H1 (cell line): Measurements from ENCODE around the gene ZBTB44. TPM values are rescaled to one million over a fixed set of nuclear protein-coding genes. Genes with fewer than 3 reads are reported as not detected.

ENCODE experiments used
- CTCF ChIA-PET: fragments of 300-600 bp; sonication (Branson Sonifier 250); formaldehyde crosslinking; loops from one replicate; lab custom pipeline; 2021; ENCODE audit not compliant: partially characterized antibody; lab: Charles Lee
- POLR2A ChIA-PET: fragments of 300-600 bp; sonication (Branson Sonifier 250); formaldehyde crosslinking; loops from one replicate; lab custom pipeline; 2021; ENCODE audit warnings: inconsistent platforms; ENCODE audit not compliant: partially characterized antibody; lab: Charles Lee
- DNase-seq, 2 experiments: peaks; one replicate each; pipeline versions ENCODE4 v3.0.0 to v3.0.0-alpha.2; 2010 to 2022; ENCODE audit warnings: low spot score in 2 of 2, low read depth in 1 of 2, mixed read lengths in 1 of 2
- FAIRE-seq: peaks from 2 replicates; lab custom pipeline; 2011; peaks lifted over from hg19 to GRCh38; lab: Jason Lieb, UNC
- H2AFZ ChIP-seq: 2 replicates; pipeline ENCODE4 v1.8.1; 2012; ENCODE audit warnings: low read length, inconsistent platforms
- H2AK5ac ChIP-seq: 2 replicates; pipeline ENCODE4 v1.6.1; 2013; ENCODE audit warnings: low read depth, low read length
- H2BK120ac ChIP-seq: replicated peaks from 2 replicates; pipeline ENCODE3; 2013; ENCODE audit warnings: low read depth, low read length, inconsistent platforms
- H2BK12ac ChIP-seq: 2 replicates; pipeline ENCODE4 v1.6.1; 2013; ENCODE audit warnings: low read depth, low read length
- H2BK15ac ChIP-seq: 2 replicates; pipeline ENCODE4 v1.6.1; 2013; ENCODE audit warnings: low read length
- H2BK20ac ChIP-seq: 2 replicates; pipeline ENCODE4 v1.6.1; 2013; ENCODE audit warnings: low read length
- H2BK5ac ChIP-seq: 2 replicates; pipeline ENCODE4 v1.6.1; 2013; ENCODE audit warnings: low read depth, low read length
- H3K14ac ChIP-seq: 2 replicates; pipeline ENCODE4 v1.6.1; 2013; ENCODE audit warnings: inconsistent platforms; ENCODE audit not compliant: insufficient read length
- H3K18ac ChIP-seq: 2 replicates; pipeline ENCODE4 v1.6.1; 2013; ENCODE audit warnings: low read length; ENCODE audit errors: extremely low read depth
- H3K23ac ChIP-seq: 2 replicates; pipeline ENCODE4 v1.6.1; 2013; ENCODE audit warnings: inconsistent platforms; ENCODE audit not compliant: insufficient read length
- H3K23me2 ChIP-seq: 2 replicates; pipeline ENCODE4 v1.6.1; 2013; ENCODE audit warnings: low read depth, low read length
- H3K27ac ChIP-seq: 2 replicates; pipeline ENCODE4 v1.6.1; 2011; ENCODE audit warnings: low read depth, low read length, inconsistent platforms
- H3K27me3 ChIP-seq, 4 experiments: replicated peaks in 1 of 4; 1 replicate in 1 of 4; 2 replicates in 3 of 4; pipeline versions ENCODE4 v1.6.1 to v1.8.1; 2011 to 2013; ENCODE audit warnings: low read length in 3 of 4, mild to moderate bottlenecking in 3 of 4, inconsistent platforms in 2 of 4, mixed read lengths in 2 of 4, moderate library complexity in 1 of 4; ENCODE audit not compliant: control insufficient read depth in 3 of 4, insufficient read depth in 3 of 4; ENCODE audit errors: extremely low read depth in 1 of 4
- H3K36me3 ChIP-seq, 4 experiments: 2 replicates each; pipeline versions ENCODE4 v1.6.1 to v1.8.1; 2011 to 2013; ENCODE audit warnings: mild to moderate bottlenecking in 4 of 4, low read length in 3 of 4, moderate library complexity in 2 of 4, control low read depth in 1 of 4, inconsistent platforms in 1 of 4; ENCODE audit not compliant: insufficient read depth in 4 of 4, control insufficient read depth in 2 of 4
- H3K4ac ChIP-seq: replicated peaks from 2 replicates; pipeline ENCODE3; 2013; ENCODE audit warnings: low read length, low read depth, mixed read lengths, inconsistent platforms; ENCODE audit not compliant: insufficient read length
- H3K4me1 ChIP-seq, 4 experiments: replicated peaks in 1 of 4; 1 replicate in 1 of 4; 2 replicates in 3 of 4; pipeline versions ENCODE4 v1.6.1 to v1.8.1; 2011 to 2013; ENCODE audit warnings: low read length in 3 of 4, inconsistent platforms in 2 of 4, mixed read lengths in 1 of 4; ENCODE audit not compliant: insufficient read depth in 4 of 4, control insufficient read depth in 3 of 4
- H3K4me2 ChIP-seq, 2 experiments: 2 replicates each; pipeline versions ENCODE4 v1.6.1 to v1.8.1; 2011 to 2013; ENCODE audit warnings: low read depth in 2 of 2, low read length in 2 of 2, control low read depth in 1 of 2, inconsistent platforms in 1 of 2, mild to moderate bottlenecking in 1 of 2; ENCODE audit not compliant: insufficient read depth in 1 of 2
- H3K4me3 ChIP-seq, 4 experiments: fragments of 200-600, 300-600 bp in 1 of 4; sonication (generic), shearing (Covaris generic), sonication (Bioruptor Twin) in 1 of 4; 2 replicates each; pipeline versions ENCODE4 v1.5.1 to v1.8.1; 2011 to 2016; ENCODE audit warnings: low read length in 4 of 4, low read depth in 3 of 4, control low read depth in 2 of 4, inconsistent platforms in 2 of 4, mild to moderate bottlenecking in 2 of 4, mixed read lengths in 1 of 4, moderate library complexity in 1 of 4; ENCODE audit not compliant: insufficient read depth in 2 of 4; ENCODE audit errors: extremely low read depth in 1 of 4
- H3K56ac ChIP-seq: replicated peaks from 2 replicates; pipeline ENCODE3; 2013; ENCODE audit warnings: low read depth, mild to moderate bottlenecking, mixed read lengths, low read length, inconsistent platforms; ENCODE audit not compliant: insufficient read length
- H3K79me1 ChIP-seq: 2 replicates; pipeline ENCODE4 v1.6.1; 2013; ENCODE audit warnings: low read depth, low read length, control low read depth
- H3K79me2 ChIP-seq, 2 experiments: 2 replicates each; pipeline versions ENCODE4 v1.6.1 to v1.8.1; 2012 to 2013; ENCODE audit warnings: low read length in 2 of 2, mild to moderate bottlenecking in 2 of 2, inconsistent platforms in 1 of 2; ENCODE audit not compliant: insufficient read depth in 2 of 2, control insufficient read depth in 1 of 2
- H3K9ac ChIP-seq, 4 experiments: replicated peaks in 1 of 4; 1 replicate in 1 of 4; 2 replicates in 3 of 4; pipeline versions ENCODE4 v1.6.1 to v1.8.1; 2011 to 2013; ENCODE audit warnings: low read depth in 3 of 4, low read length in 3 of 4, control low read depth in 2 of 4, mild to moderate bottlenecking in 2 of 4, moderate library complexity in 2 of 4, inconsistent platforms in 1 of 4; ENCODE audit errors: extremely low read depth in 1 of 4
- H3K9me3 ChIP-seq, 2 experiments: 2 replicates each; pipeline versions ENCODE4 v1.6.1 to v1.8.1; 2012 to 2013; ENCODE audit warnings: mild to moderate bottlenecking in 2 of 2, moderate library complexity in 2 of 2, control low read depth in 1 of 2, inconsistent platforms in 1 of 2, low read depth in 1 of 2, low read length in 1 of 2, mixed read lengths in 1 of 2; ENCODE audit not compliant: insufficient read depth in 2 of 2
- H4K20me1 ChIP-seq, 2 experiments: replicated peaks in 1 of 2; 2 replicates each; pipeline versions ENCODE3 to v1.8.1; 2011 to 2013; ENCODE audit warnings: inconsistent platforms in 2 of 2, low read length in 2 of 2, mild to moderate bottlenecking in 1 of 2; ENCODE audit not compliant: insufficient read depth in 2 of 2, control insufficient read depth in 1 of 2
- H4K5ac ChIP-seq: 2 replicates; pipeline ENCODE4 v1.6.1; 2013; ENCODE audit warnings: low read length, low read depth, mixed read lengths, inconsistent platforms; ENCODE audit not compliant: insufficient read length
- H4K8ac ChIP-seq: 2 replicates; pipeline ENCODE4 v1.8.0; 2013; ENCODE audit warnings: mild to moderate bottlenecking, moderate library complexity, low read length, inconsistent platforms; ENCODE audit not compliant: insufficient read depth; ENCODE audit errors: extremely low read depth
- H4K91ac ChIP-seq: replicated peaks from 2 replicates; pipeline ENCODE3; 2013; ENCODE audit warnings: low read length, mixed read lengths, inconsistent platforms; ENCODE audit not compliant: insufficient read length
- JUND ChIP-seq: IDR thresholded peaks from 2 replicates; pipeline ENCODE4 v1.6.1; 2011; ENCODE audit warnings: mild to moderate bottlenecking, improper control_type of control experiment, low read length
- POU5F1 ChIP-seq: IDR thresholded peaks from 2 replicates; pipeline ENCODE4 v1.6.1; 2011; ENCODE audit warnings: low read depth, mild to moderate bottlenecking, low read length, moderate library complexity
- WGBS, 2 experiments: shearing (Covaris generic) in 1 of 2; methylation state at CpG; one replicate each; pipeline versions ENCODE4 v1.1.6 to v1.1.7; 2013 to 2015; ENCODE audit warnings: low lambda C conversion rate in 2 of 2, mixed read lengths in 2 of 2, inconsistent platforms in 1 of 2, low coverage in 1 of 2, missing lambda C conversion rate in 1 of 2; ENCODE audit not compliant: insufficient replicate concordance in 2 of 2, insufficient coverage in 1 of 2, insufficient read length in 1 of 2; ENCODE audit errors: extremely low coverage in 1 of 2, missing lambda C conversion rate in 1 of 2; 5-methylcytosine and 5-hydroxymethylcytosine counted together
- polyA plus RNA-seq, 7 experiments: library from polyadenylated mRNA; depleted of rRNA in 3 of 7; stranded (reverse) in 5 of 7; unstranded in 2 of 7; fragments of >200 nt in 5 of 7; fragments of 200-250 nt in 2 of 7; gene quantifications; 1 replicate in 5 of 7; 2 replicates in 1 of 7; 4 replicates in 1 of 7; pipeline versions ENCODE4 v1.2.1 to v1.2.3, GENCODE V29; 2011 to 2013; ENCODE audit warnings: missing spikeins in 2 of 7, mixed read lengths in 2 of 7
- small RNA-seq: library from polyadenylated mRNA; stranded (forward); fragments of <200 nt; extraction: miRNeasy Mini kit (QIAGEN cat#:217004); gene quantifications from one replicate; pipeline ENCODE3, GENCODE V24; 2013; ENCODE audit not compliant: insufficient read depth
- total RNA-seq: library from RNA; stranded (reverse); fragmentation: NEBNext Ultra II Directional; extraction: Animal tissue kit (Norgen Biotek cat#: 25700); gene quantifications from 2 replicates; pipeline ENCODE4 v1.2.1, GENCODE V29; 2021

The ZBTB44 gene
- total and polyA plus RNA-seq, 2 of the 8 experiments (the other 6 are each of a cell fraction or from before 2014, with no cell fraction given): 37.2 to 158 TPM

GRCh38 chr11:130177782-130178181, 136.9 kb downstream of the ZBTB44 start:
- Histone ChIP-seq H3K18ac (no peak overlapping the region), H4K5ac (no peak overlapping the region), H2AK5ac (no peak overlapping the region), H3K9ac (no peak overlapping the region), H3K23ac (no peak overlapping the region), H4K8ac (no peak overlapping the region), H2BK12ac (no peak overlapping the region), H3K4me3 (no peak overlapping the region), H3K27ac (no peak overlapping the region), H3K79me2 (no peaks in the 10 kb centered on the region), H3K56ac (no peak overlapping the region), H2BK20ac (no peak overlapping the region), H4K20me1 (peaks cover 0 to 2% of the 10 kb centered on the region in 2 experiments), H4K91ac (no peak overlapping the region), H3K79me1 (peaks cover 4% of the 10 kb centered on the region; the same call in 1 of the 2 replicates), H3K4me2 (no peak overlapping the region), H3K4me1 (no peaks in the 10 kb centered on the region; a peak in 1 of 7 replicates), H2AFZ (no peak overlapping the region), H3K4ac (no peak overlapping the region), H3K36me3 (no peaks in the 10 kb centered on the region), H3K23me2 (no peaks in the 10 kb centered on the region), H3K9me3 (no peaks in the 10 kb centered on the region; a peak in 1 of 4 replicates), H3K14ac (no peak overlapping the region), H2BK5ac (no peak overlapping the region), H2BK15ac (no peak overlapping the region), H2BK120ac (no peak overlapping the region), H3K27me3 (peaks cover 0 to 3% (median 0%) of the 10 kb centered on the region in 4 experiments; a peak in 4 of 7 replicates)
- DNase-seq (no peak), FAIRE-seq (no peak)
- TF ChIP-seq POU5F1: no peak
- no peak for TF ChIP-seq JUND
- ChIA-PET POLR2A (interaction anchor here (1.0 kb wide), 1 partner anchor 12 kb away, joined by 3 read pairs; no protein-coding TSS in a partner anchor), CTCF (interaction anchor here (1.9 kb wide), 1 partner anchor 32 kb away, joined by 9 read pairs; no protein-coding TSS in a partner anchor)
- 96% methylated on average over 10 of the region's 10 CpGs; no CpG with 5 or more reads in 1 of the 2 experiments for WGBS, 2 experiments

Small RNA genes lying within 50 kb of the gene (small RNA-seq; reads per million reads assigned to genes)
- gene RN7SL778P: not detected

Other genes starting within 250 kb of the ZBTB44 start
- gene APLP2, start 245.0 kb downstream of the ZBTB44 start, total RNA-seq: 311 and 315 TPM in 2 replicates
- gene APLP2, start 245.0 kb downstream of the ZBTB44 start, polyA plus RNA-seq (2011; rRNA removed): 222 and 254 TPM in 2 replicates
- 22.4 and 25.7 TPM in 2 replicates for gene ST14, start 155.1 kb downstream of the ZBTB44 start, total RNA-seq
- gene ST14, start 155.1 kb downstream of the ZBTB44 start, polyA plus RNA-seq (2011; rRNA removed): 24.9 and 31.8 TPM in 2 replicates
- gene ADAMTS8, start 113.7 kb upstream of the ZBTB44 start, total RNA-seq: 15.5 and 16.6 TPM in 2 replicates
- gene ADAMTS8, start 113.7 kb upstream of the ZBTB44 start, polyA plus RNA-seq (2011; rRNA removed): 9.3 and 11.1 TPM in 2 replicates
- 4.7 and 4.9 TPM in 2 replicates for gene ADAMTS15, start 133.7 kb upstream of the ZBTB44 start, total RNA-seq
- 1.7 and 2.3 TPM in 2 replicates for gene ADAMTS15, start 133.7 kb upstream of the ZBTB44 start, polyA plus RNA-seq (2011; rRNA removed)